Fibroblast of the conjunctiva (primary cell): ENCODE measurements around the gene FOXP1.

Experiments used
- DNase-seq: peaks from one replicate; pipeline ENCODE4 v3.0.0-alpha.2; 2010; ENCODE audit warnings: low read depth

FOXP1 gene

GRCh38 chr3:71307991-71308697 lies 275.4 kb downstream of the FOXP1 start:
- no peak for DNase-seq

- no peak for DNase-seq
Observed at GRCh38 chr3:71305231-71306206, 278.0 kb downstream of the FOXP1 start.

DNA sequence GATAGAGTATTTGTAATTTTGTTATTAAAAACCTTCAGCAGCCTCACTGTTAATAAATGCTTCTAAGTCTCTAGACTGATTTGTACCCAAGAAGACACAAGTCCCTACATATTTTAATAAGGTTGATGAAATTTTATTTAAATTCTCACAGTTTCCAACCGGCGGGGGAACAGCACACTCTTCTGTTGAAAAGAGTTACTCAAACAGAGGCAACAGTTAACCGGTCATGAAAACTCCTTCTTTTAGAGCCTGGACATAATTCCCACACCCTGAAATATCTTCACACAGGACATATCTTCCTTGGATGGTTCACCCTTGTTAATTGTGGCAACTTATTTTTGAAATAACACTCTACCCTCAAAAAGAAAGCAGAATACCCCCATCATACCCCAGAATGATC lies 278.8 kb downstream of the FOXP1 start:
- peak; percentile 54 for DNase-seq

DNA sequence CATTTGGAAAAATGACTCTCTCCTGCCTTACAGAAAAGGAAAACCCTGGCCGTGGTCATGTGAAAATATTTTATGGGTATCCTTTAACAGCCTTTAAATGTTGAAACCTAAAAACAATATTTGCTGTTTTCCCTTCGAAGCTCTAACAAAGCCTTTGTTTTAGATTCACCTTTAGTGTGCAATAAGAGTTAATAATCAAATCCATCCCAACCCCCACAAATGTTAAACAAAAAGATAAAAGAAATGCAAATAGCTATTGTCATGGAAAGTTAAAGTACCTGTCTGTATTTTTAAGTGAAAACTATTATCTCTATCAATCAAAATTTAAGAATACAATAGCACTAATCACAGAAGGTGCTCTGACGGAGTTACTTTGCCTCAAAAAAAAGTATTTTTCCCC lies 279.3 kb downstream of the FOXP1 start:
- no peak for DNase-seq

DNA sequence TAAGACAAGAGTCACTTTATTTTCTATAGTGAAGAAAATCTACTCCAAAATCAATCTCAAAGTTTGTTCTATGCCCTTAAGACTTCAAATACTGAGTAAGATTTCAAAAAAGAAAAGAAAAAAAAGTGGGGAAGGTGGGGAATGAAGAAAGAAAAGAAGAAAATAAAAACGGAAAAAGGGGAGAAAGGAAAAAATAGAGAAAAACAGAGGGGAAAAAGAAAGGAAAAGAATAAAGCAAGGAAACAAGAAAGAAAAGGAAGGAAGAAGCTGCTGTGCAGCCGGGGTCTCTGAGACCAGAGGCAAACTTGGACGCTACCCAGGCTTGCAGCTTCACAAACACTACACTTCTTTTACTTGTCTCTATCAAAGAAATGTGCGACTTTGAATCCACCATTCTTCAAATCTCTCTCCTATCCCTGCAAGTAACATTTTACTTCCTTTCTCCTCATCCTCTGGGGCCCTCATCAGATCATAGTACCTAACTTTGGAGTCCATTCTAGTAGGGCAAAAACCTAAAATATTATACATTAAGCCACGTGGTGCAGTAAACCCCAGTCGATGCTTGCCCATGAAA lies 279.8 kb downstream of the FOXP1 start:
- DNase-seq: no peak

- no peak for DNase-seq
Observed at GRCh38 chr3:71302604-71303003, 280.9 kb downstream of the FOXP1 start.

GRCh38 chr3:71300951-71301393 lies 282.6 kb downstream of the FOXP1 start:
- no peak for DNase-seq

DNA sequence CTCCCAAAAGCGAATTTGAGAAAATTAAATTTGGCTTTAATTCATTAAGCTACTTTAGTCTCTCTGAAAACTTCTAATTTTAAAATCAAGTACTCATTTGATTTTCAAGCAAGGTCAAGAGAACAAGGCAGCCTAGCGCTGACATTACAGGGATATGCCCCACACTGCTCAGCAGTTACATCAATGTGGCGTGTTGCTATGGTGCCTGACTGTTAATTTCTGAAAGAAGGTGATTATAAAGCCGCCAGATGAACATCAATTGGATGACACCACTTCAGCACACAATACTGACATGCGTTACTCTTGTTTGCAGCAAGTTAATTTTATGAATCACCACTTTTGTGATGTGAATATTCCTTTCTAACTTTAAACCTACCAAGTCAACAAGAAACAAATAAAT lies 284.4 kb downstream of the FOXP1 start:
- DNase-seq: no peak

- DNase-seq: no peak
Observed at GRCh38 chr3:71294919-71295318, 288.6 kb downstream of the FOXP1 start.

DNA sequence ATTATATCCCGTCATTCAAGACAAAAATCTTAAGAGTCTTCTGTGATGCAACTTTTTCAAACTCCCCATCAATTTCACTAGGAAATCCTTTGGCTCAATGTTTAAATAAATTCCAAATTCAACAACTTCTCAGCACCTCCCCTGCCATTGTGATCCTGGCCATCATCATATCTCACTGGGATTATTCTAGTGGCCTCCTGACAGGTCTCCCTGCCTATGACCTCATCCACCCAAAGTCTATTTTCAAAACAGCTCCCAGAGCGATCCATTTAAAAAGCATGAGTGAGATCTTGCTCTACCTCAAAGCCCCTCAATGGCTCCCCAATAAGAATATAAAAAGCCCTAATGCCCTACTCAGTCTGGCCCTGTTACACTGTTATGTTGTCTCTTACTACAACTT lies 293.2 kb downstream of the FOXP1 start:
- DNase-seq: no peak

DNA sequence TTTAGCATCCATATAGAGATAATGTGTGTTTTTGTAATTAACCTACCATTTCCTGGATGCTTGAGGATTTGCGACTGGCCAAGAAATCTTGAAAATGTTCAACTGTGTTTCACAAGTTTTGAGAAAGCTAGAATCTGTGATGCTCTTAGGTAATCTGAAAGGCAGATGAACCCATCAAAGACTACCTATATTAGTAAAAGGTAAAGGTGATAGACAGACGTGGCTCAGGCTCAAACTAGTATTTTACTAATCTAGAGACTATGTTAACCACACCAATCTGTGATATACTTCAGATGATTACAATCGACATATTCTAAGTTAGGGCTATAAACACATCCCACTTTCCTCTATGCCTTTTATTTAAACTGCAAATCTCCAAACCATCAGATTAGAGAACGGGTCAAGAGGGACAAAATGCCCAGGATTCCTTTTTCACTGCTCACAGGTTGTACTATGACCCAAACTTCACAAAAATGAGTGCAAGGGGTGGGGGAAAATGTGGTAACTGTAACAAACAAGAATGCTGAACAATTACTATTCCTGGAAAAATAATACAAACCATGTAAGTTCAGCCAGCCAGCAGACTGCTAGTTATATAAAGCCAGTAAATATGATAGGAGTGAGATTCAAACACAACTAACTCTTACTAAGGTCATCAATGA lies 295.1 kb downstream of the FOXP1 start:
- DNase-seq: no peak

DNA sequence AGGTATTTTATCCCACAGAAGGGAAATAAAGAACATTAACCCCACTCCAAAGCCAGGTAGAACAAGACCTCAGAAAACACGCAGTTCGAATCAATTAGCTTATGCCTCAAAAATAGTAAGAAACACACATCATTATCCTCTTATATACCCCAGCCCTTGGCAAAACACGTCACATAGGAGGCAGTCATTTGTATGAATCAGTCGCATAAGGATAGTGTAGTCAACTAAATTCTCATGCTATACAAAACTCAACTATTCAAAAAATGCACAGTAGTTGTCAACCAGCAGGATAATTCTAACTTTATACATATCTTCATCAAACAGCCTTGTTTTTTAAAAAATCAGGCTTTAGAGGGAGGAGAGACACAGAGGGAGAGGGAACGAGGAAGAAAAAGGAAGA lies 298.4 kb downstream of the FOXP1 start:
- no peak for DNase-seq

DNA sequence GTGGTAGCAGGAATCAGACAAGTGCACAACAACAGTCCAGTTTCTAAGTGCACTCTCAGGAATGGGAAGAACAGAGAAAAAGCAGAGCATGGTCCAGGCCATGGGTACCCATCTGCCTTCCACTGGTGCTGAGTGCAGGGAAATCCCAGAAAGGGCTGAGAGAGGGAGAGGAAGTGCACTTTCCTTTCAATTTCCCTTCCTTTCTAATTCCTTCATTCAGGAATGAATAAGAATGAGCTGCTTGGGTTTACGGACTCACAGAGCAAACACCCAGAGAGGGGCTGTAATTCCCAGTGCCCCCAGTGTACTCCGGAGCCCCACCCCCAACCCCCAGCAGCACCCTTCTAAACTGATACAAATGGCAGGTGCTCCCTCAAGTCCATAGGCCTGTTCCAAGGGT lies 300.6 kb downstream of the FOXP1 start:
- DNase-seq: no peak

DNA sequence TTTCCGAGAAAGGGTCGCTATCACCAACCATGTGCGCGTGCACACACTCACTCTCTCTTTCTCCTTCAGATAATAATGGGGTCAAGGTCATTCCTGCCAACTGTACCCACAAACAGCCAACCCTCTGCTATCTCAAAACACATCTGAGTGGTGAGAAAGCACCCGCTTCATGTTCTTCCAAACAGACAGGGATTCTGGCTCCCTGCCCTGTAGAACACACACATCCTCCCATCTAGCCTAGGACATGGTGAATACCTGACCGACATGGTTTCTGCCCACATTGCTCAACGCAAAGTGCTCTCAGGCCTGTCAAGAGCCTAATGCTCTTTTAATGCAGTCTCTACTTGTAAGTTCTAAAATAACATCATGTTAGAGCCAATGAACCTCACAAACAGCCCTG lies 302.2 kb downstream of the FOXP1 start:
- no peak for DNase-seq

GRCh38 chr3:71277341-71277740 lies 306.2 kb downstream of the FOXP1 start:
- no peak for DNase-seq

GRCh38 chr3:71276531-71276930 lies 307.0 kb downstream of the FOXP1 start:
- DNase-seq: no peak

DNA sequence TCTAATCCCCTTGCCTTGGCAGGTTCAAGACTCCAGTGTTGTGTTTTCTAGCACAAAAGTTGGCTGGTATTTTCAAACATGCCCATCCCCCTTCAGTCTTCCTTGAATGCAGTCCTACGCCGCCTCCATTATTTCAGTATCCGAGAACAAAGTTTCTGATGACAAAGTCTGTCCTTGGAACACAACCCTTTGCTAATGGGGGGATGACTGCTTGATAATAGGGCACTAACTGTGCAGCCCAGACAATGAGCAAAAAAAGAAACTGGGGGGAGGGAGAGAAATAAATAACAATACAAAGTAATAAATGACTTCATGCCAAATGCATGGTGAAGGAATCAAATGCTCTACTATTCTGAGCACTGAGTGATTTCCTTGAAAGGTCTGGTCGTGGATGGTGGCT lies 310.1 kb downstream of the FOXP1 start:
- no peak for DNase-seq

- no peak for DNase-seq
Observed at GRCh38 chr3:71271596-71271995, 311.9 kb downstream of the FOXP1 start.

- DNase-seq: no peak
Observed at GRCh38 chr3:71269906-71270305, 313.6 kb downstream of the FOXP1 start.

- no peak for DNase-seq
Observed at GRCh38 chr3:71268462-71268999, 315.0 kb downstream of the FOXP1 start.

- no peak for DNase-seq
Observed at GRCh38 chr3:71266875-71267274, 316.7 kb downstream of the FOXP1 start.

DNA sequence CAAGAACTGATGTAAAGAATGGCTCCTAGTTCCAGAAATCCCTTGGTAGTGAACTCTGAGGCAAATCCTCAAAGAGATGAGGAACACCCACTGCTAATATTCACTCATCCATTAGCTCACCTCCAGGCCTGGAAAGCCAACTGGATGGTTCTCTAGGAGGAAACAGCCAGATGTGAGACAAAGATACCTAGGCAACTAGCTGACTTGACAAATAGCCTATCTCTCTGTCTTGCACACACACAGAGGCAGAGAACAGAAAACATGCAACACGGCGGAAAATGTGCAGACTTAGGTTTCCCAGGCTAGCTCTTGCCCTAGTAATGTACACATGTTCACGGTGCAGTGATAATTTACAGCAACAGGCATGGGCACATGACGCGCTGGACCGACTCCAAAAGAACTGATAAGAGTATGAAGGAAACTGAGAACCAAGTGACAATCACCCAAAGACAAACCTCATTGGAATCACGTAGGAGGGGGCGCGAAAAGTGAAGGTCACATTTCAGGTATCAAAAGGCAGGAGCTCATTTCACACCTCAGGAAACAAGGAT lies 318.1 kb downstream of the FOXP1 start:
- DNase-seq: no peak
